ENCODE results near the gene SLC5A6.
"Not testable (repeated sequence)": the region's sequence is repeated elsewhere in the genome, so short reads cannot be mapped to it uniquely, and the experiment has no call there.

Gene SLC5A6

DNA sequence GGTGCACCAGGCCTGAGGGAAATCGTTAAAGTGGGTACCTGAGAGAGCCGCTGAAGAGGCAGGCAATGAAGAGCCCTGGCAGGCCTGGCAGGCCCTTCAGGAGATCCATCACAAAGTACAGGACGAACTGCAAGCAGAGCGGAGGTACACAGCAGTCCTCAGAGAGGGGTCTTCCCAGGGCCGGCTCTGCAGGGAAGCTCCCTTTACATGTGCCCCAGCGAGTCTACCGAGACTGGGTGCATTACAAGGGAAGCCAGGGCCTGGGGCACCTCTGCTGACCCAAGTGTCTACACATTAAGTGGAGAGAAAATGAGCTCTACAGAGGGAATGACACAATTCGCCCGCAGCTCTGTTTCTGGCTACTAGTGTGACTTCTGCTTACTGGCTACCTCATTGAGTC, 8.3 kb downstream of the SLC5A6 start:
- no peak for DNase-seq

DNA sequence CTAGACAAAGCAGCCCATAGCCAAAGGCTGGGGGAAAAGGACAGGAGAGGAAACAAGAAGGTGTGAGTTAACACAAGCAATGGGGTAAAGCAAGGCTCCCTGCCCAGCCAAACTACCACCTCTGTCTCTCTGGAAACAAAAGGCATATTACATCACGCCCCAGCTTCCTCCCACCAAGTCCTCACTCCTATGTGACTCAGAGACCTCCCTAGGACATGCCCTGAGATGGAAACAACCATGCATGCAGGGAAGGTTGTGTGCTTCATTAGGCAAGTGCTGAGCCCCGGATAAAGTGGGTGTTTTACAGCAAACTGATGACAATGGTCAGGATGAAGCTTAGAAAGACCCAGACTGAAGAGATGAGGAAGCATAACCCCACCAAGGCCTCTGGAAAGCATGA, 9.2 kb downstream of the SLC5A6 start:
- no peak for DNase-seq

- no peak for DNase-seq
These were observed 10.4 kb downstream of the SLC5A6 start for GRCh38 chr2:27201675-27202074.

- no peak for DNase-seq
These were observed 12.8 kb downstream of the SLC5A6 start for GRCh38 chr2:27199241-27199640.

- DNase-seq = no peak
These were observed 13.4 kb downstream of the SLC5A6 start for GRCh38 chr2:27198627-27199026.

- DNase-seq = not testable (repeated sequence)
These were observed 14.0 kb downstream of the SLC5A6 start for GRCh38 chr2:27198068-27198467.

DNA sequence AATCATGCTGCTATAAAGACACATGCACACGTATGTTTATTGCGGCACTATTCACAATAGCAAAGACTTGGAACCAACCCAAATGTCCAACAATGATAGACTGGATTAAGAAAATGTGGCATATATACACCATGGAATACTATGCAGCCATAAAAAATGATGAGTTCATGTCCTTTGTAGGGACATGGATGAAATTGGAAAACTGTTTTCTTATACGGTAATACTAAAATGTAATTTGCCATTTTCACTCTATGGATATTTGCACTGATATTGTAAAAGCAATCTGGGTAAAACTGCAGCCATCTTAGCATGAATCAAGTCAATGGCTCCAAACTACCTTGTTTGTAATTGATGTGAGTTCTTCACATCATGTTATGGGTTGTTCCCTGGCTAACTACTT, 16.3 kb downstream of the SLC5A6 start:
- DNase-seq = not testable (repeated sequence)

- no peak for DNase-seq
These were observed 17.3 kb downstream of the SLC5A6 start for GRCh38 chr2:27194538-27195354.

DNA sequence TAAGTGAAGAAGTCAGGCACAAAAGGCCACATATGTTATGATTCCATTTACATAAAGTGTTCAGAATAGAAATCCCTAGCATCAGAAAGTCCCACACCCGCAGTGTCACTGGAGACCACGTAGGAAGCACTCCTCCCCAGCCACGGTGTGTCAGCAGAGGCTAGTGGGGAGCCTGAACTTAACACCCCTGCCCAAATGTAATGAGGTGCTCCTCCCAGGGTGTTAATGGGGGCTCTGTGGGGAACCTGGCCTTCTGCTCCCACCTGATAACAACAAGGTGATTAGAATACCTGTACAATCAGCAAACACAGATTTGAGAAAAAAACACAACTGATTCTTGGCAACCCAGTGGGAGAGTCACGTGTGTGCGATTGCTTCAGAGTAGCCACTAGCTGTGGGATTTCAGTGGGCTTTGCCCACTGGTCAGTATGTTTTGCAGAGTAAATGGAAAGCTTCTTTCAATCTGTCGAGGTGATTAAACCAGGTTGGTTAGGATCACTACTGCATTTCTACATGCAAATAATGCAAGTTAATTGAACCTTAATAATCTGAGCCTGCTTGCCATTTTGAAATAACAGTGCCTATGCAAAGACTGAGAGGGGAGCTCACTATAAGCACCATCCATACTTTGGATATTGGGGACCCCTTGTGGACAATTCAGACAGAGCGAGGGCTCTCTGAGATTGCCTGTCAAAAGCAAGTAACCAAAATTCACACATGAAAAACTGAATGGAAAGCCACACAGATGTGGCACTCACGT, 20.8 kb downstream of the SLC5A6 start:
- DNase-seq = peak; percentile 10

- no peak for DNase-seq
These were observed 22.1 kb downstream of the SLC5A6 start for GRCh38 chr2:27189989-27190388.

DNA sequence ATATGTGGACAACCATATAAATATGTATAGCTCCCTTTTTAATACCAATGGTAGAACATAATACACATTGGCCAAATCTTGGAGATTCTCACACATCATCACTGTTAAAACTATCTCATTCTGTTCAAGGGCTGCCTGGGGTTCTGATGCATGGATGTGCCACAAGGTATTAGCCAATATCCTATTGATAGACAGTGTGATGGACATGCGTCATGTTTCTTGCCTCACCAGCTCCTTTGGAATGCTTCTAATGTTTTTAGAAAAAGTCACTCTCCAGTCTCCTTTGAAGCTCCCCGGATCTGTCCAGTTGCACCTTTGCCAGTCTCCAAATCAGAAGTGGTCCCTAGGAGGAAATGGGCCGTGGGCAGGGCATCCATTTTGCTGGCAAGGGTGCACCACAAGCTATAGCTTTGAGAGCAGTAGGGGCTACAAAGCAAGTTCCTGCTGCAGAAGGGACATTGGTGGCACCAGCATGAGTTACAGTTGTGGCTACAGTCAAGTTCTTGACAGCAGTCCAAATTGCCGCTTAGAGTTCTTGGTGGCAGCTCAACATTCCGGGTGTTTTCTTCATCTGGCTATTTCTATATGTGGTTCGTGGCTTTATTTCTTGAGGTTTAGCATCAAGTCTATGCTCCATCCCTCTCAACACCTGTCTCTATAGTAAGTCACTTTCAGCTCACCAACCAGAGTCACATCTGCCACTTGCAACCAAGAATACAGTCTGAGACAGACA, 25.3 kb downstream of the SLC5A6 start:
- DNase-seq = no peak

- no peak for DNase-seq
These were observed 26.6 kb downstream of the SLC5A6 start for GRCh38 chr2:27185331-27186026.

DNA sequence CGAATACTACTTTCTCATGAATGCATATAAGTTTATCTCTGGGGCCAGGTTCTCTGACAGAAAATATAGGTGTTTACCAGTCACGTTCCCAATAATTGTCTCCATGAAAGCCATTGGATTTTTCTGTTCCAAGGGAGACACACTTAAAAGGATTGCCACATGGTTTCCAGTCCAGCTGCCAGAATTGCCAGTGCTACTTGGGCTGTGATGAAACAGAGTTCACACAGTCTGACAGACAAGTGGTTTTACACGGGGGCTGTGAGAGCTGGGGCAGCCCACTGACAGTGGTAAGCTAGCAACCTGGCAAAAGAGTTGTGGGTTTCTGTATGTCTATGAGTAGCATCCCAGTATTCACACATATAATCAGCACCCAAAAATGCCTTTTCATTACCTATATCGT, 28.0 kb downstream of the SLC5A6 start:
- DNase-seq = no peak

- DNase-seq = no peak
These were observed 29.7 kb downstream of the SLC5A6 start for GRCh38 chr2:27182346-27182745.

DNA sequence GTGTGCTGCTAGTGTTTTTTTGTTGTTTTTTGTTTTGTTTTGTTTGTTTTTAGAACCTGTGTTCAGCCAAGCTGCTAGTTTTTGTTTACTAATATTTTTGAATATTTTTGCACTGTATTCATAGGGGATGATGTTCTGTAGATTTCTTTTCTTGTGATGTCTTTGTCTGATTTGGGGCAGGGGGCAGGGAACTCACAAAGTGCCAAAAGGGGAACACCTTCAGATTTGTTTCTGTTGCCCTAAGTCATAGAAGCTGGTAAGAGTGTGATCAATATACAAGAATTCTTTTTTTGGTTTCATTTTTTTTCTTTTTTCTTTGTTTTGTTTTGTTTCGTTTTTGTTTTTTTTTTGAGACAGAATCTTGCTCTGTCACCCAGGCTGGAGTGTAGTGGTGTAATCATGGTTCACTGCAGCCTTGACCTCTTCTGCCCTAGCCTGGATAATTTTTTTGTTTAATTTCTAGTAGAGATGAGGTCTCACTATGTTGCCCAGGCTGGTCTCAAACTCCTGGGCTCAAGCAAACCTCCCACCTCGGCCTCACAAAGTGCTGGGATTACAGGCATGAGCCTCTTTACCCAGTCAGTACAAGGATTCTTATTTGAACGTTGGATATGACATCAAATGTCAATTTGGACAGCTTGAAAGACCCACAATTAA, 32.6 kb downstream of the SLC5A6 start:
- no peak for DNase-seq

DNA sequence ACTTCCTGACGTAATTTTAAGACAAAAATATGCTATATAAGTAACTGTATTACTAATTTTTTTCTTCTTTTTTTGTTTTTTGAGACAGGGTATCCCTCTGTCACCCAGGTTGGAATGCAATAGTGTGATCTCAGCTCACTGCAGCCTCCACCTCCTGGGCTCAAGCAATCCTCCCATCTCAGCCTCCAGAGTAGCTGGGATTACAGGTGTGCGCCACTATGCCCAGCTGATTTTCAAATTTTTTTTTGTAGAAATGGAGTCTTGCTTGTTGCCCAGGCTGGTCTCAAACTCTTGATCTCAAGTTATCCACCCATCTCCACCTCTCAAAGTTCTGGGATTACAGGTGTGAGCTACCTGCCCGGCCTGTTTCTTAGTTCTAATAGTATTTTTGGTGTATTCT, 33.6 kb downstream of the SLC5A6 start:
- no peak for DNase-seq

- DNase-seq = no peak
These were observed 34.4 kb downstream of the SLC5A6 start for GRCh38 chr2:27177441-27178351.

- not testable (repeated sequence) for DNase-seq
These were observed 36.3 kb downstream of the SLC5A6 start for GRCh38 chr2:27175781-27176180.

GRCh38 chr2:27175330-27175729, 36.7 kb downstream of the SLC5A6 start:
- no peak for DNase-seq

- DNase-seq = no peak
These were observed 37.4 kb downstream of the SLC5A6 start for GRCh38 chr2:27174638-27175037.

DNA sequence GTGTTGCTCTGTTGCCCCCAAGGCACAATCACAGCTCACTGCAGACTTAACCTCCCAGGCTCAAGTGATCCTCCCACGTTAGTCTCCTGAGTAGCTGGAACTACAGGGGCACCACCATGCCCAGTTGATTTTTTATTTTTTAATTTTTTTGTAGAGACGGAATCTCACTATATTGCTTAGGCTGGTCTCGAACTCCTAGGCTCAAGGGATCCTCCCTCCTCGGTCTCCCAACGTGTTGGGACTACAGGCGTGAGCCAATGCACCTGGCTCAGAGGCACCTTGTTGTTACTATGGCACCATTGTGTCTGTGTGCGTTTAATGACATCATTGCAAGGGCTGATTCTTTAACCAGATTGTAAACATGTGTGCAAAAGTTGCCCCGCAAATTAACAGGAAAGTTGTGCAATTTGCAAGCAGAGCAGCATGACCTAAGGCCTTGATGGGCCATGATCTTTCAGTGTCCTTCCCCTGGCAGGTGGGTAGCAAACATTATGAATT, 40.7 kb downstream of the SLC5A6 start:
- DNase-seq = no peak

Measured in stimulated activated naive CD4-positive, alpha-beta T cell treated with Interleukin-2 at 50 U/mL for 16 hours (primary cell).